NK-92 treated with Interleukin-12 subunit alpha and Interleukin-12 subunit beta, amount 100 ng/mL, for 24 hours (cell line): ENCODE measurements around the gene PARP3.

ENCODE experiments used
- DNase-seq: peaks from one replicate; lab custom pipeline; 2025; lab: John Stamatoyannopoulos, UW

The PARP3 gene

GRCh38 chr3:51934139-51934850, 7.9 kb upstream of the PARP3 start:
- DNase-seq, result no peak

GRCh38 chr3:51934991-51935885, 6.9 kb upstream of the PARP3 start:
- no peak for DNase-seq

GRCh38 chr3:51935886-51936755, 6.0 kb upstream of the PARP3 start:
- no peak for DNase-seq

GRCh38 chr3:51937014-51937413, 5.1 kb upstream of the PARP3 start:
- DNase-seq, result no peak

GRCh38 chr3:51937611-51938450, 4.3 kb upstream of the PARP3 start:
- DNase-seq, result no peak

GRCh38 chr3:51938780-51939425, 3.3 kb upstream of the PARP3 start:
- no peak for DNase-seq

GRCh38 chr3:51940648-51941462, 1.3 kb upstream of the PARP3 start:
- DNase-seq, result no peak

- DNase-seq, result no peak
Measured at GRCh38 chr3:51941463-51941797, 733 bp upstream of the PARP3 start.

- DNase-seq, result no peak
Measured at GRCh38 chr3:51942603-51943450, 664 bp downstream of the PARP3 start.

GRCh38 chr3:51943451-51944391, 1.6 kb downstream of the PARP3 start:
- no peak for DNase-seq

GRCh38 chr3:51944451-51945021, 2.4 kb downstream of the PARP3 start:
- DNase-seq, result no peak

- DNase-seq, result no peak
Measured at GRCh38 chr3:51945031-51945840, 3.1 kb downstream of the PARP3 start.

- no peak for DNase-seq
Measured at GRCh38 chr3:51945926-51946705, 4.0 kb downstream of the PARP3 start.

- no peak for DNase-seq
Measured at GRCh38 chr3:51946796-51947195, 4.6 kb downstream of the PARP3 start.

- DNase-seq, result no peak
Measured at GRCh38 chr3:51947215-51947900, 5.2 kb downstream of the PARP3 start.
